Fibroblast of pulmonary artery (primary cell): Measurements from ENCODE around the gene SDCCAG8.

Experiments used
- DNase-seq: peaks from one replicate; pipeline ENCODE4 v3.0.0-alpha.2; 2010; ENCODE audit warnings: low read depth
- H3K4me3 ChIP-seq: replicated peaks from 2 replicates; pipeline ENCODE4 v1.5.1; 2011; ENCODE audit warnings: low read depth, mild to moderate bottlenecking, control low read depth, low read length, moderate library complexity
- TF ChIP-seq, protein P1 (sequence below): IDR thresholded peaks from 2 replicates; pipeline ENCODE4 v1.5.1; 2011; ENCODE audit warnings: mild to moderate bottlenecking, control low read depth, low read length, inconsistent platforms; ENCODE audit errors: missing control alignments

The SDCCAG8 gene

DNA sequence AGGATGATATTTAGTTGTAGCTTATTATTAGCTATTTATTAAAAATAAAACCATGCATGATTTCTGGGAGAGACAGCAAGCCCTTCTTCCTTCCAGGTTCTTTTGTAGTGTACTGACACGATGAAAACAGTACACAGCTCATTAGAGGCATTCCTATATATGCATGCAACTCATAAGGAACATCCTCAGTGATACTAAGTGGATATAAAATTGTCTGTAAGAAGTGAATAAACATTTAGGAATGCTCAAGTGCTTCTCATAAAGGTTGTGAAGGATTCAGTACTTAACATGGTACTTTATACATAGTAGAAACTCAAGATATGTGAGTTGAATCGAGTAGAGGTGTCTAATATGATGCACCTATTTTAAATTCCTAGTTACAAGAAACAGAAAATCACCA, 287.7 kb downstream of the SDCCAG8 start:
- DNase-seq = no peak
- TF ChIP-seq, protein P1, sequence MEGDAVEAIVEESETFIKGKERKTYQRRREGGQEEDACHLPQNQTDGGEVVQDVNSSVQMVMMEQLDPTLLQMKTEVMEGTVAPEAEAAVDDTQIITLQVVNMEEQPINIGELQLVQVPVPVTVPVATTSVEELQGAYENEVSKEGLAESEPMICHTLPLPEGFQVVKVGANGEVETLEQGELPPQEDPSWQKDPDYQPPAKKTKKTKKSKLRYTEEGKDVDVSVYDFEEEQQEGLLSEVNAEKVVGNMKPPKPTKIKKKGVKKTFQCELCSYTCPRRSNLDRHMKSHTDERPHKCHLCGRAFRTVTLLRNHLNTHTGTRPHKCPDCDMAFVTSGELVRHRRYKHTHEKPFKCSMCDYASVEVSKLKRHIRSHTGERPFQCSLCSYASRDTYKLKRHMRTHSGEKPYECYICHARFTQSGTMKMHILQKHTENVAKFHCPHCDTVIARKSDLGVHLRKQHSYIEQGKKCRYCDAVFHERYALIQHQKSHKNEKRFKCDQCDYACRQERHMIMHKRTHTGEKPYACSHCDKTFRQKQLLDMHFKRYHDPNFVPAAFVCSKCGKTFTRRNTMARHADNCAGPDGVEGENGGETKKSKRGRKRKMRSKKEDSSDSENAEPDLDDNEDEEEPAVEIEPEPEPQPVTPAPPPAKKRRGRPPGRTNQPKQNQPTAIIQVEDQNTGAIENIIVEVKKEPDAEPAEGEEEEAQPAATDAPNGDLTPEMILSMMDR = no peak
- H3K4me3 ChIP-seq = no peak overlapping the region

DNA sequence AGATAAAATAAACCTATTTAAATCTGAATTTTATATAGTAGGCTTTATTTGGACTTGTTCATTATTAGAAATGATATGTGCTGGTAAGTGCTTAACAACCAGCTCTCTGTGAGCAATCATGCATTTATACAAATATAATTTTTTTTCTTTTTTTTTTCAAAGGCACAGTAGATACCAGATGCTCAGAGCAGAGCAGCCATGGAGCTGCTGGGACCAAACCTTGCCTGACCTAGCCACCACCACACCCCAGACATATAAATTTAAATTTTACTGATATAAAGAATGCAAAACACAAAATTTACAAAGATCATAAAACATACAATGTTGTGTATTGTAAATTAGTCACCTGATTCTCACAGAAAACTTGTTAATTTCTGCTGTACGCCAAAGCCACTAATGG, 290.6 kb downstream of the SDCCAG8 start:
- no peak overlapping the region for H3K4me3 ChIP-seq
- DNase-seq = no peak
- TF ChIP-seq, protein P1 = no peak

DNA sequence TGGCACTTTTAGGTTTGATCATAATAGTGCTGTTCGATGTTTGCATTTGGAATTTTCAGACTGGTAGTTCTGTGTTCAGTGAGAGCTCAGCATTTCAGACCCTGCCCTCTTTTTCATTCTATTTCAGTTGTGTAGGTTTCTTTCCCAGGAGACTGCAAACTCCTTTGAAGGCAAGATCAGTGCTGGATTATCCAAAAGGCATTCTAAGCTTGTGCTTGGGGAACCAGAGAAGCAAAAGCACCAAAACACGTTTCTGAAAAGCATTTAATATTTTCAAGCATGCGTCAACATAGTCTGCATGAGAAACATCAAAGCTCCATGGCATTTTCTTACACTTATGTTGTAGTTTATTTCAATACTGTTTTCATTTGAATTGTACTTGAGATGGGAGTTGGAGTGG, 292.1 kb downstream of the SDCCAG8 start:
- H3K4me3 ChIP-seq = no peak overlapping the region
- DNase-seq = no peak
- TF ChIP-seq, protein P1 = no peak

DNA sequence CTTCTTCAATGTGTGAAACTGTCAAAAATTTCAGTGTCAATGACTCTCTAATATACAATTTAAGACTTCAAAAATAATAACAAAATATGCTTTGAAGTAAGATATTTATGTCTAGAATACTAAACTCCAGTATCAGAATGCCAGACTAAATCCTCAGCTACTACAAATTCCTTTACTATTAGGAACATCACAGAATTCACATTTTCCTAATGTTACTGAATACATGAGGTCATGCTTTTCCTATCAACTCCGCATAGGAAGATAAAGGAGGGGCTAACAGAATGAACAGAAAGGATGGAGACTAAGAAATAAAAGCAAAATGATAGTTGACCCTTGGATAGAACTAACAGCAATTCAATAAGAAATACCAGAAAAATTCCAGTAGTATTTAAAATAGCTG, 292.7 kb downstream of the SDCCAG8 start:
- peak; percentile 10 for DNase-seq
- TF ChIP-seq, protein P1 = no peak
- no peak overlapping the region for H3K4me3 ChIP-seq

DNA sequence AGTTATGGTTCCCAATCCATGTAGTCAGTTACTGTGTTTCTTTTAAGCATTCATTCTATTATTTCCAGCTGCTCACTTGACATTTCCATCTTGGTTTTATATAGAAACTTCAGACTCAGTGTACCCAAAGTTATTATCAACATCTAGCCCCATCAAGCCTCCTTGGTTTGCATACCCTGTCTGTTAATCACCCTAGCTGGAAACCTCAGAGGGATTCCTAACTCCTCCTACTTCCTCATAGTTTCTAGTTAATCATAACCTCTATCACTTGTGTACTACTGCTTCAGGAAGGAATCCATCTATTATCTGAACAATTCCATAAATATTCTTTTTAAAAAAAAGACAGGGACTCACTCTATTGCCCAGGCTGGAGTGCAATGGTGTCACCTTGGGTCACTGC, 293.3 kb downstream of the SDCCAG8 start:
- TF ChIP-seq, protein P1 = no peak
- H3K4me3 ChIP-seq = no peak overlapping the region
- DNase-seq = peak; percentile 56
